AG09319 (cell line): ENCODE results near the gene TRIM2.

Experiments
- DNase-seq: peaks from one replicate; pipeline ENCODE4 v3.0.0-alpha.2; 2010; ENCODE audit warnings: low read depth; ENCODE audit errors: extremely low read depth
- CTCF ChIP-seq: IDR thresholded peaks from 2 replicates; pipeline ENCODE4 v1.5.1; 2011; ENCODE audit warnings: low read depth, mild to moderate bottlenecking, inconsistent platforms, low read length, moderate library complexity

Gene TRIM2

DNA sequence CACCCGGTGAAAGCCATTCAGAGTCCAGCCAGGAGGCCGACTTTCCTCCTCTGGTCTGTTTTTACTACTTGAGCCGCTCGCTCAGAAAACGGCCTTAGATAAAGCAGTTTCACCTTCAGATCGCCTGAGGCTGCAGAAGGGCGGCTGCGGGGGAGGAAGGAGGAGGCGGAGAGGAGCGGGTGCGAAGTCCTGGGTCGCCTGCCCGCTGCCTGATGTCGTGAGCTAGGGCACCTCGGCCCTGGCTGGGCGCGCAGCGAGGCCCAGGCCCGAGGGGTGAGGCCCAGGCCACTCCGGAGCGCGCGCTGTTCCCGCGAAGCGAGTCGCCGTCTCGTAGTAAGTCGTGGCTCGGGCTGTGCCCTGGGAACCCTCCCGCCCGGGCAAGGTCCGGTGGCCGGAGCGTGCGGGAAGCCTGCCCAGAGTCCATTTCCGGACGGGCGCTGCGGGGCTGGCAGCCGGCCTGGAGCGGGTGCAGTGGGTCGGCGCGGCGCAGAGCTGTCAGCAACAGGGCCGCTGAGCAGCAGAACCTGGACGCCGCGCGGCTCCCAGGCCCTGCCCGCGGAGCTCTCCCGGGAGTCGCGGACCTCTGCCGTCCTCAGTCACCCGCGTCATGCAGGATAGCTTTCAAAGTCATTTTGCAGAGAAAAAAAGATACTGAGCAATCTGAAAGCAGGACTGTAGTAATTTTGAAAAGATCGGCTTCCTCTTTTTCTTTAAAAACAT lies 18.6 kb downstream of the TRIM2 start:
- TF ChIP-seq CTCF: no peak
- DNase-seq: no peak

DNA sequence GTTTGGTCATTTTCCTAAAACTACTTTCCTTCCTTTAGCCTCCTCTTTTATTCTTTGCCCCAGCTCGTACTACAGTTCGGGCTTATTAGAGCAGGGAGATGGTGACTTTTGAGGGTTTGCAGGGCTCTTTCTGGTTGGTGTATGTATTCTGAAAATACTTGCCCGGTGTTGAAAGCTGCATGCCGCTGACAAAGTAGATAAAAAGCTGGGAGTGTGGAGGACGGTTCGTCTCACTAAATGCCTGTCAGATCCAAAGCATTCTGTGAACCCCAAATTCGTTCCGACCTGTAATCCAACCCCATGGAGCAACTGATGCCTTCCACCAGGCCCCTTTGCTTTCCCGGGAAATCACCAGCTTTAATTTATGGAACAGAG lies 19.2 kb downstream of the TRIM2 start:
- DNase-seq: no peak
- TF ChIP-seq CTCF: no peak

GRCh38 chr4:153223930-153224329 lies 19.7 kb downstream of the TRIM2 start:
- no peak for DNase-seq
- TF ChIP-seq CTCF: no peak

DNA sequence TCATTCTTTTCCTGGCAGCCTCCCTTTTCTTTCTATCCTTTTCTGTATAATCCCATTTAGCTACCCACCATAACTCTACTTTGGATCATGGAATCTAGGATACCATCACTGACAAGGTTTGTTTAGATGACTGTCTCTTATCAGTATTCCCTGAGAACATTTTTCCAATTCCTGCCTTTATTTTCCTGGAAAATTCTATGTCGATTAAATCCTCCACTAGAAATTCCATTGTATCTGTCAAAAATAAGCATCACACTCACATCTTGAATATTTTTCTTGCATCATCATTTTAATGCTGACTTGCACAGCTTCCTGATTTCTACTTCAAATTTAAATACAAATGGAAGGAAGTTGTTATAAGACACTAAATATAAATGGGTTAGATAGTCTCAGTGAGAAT lies 20.2 kb downstream of the TRIM2 start:
- DNase-seq: no peak

DNA sequence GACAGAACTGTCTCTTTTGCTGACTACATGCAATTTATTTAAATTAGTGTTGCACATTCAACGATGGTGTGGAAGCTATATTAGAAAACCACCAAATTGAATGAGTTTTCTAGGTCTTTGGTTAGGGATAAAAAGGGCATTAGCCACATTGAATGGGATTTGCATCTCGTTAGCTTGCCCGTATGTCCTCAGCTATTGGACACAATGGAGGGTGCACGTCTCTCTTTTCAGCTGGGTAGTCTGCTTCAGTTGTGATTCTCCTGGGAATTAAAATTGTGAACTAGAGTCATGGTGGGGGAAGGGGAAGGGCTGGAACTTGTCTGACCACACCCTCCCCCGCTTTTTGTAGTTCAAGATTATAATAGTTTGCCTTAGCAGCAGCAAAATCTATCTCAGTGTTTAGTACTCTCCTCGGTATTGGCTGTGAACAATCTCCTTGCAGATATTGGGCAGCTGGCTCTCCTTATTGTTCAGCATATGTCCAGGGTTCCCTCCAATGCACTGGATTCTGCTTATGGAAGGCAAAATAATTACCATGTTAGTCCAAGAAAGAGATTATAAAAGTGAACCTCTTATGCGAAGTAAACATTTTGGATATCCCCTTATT lies 23.3 kb downstream of the TRIM2 start:
- DNase-seq: no peak
- TF ChIP-seq CTCF: no peak

More for the DNA sequence above, 20.2 kb downstream of the TRIM2 start:
- no peak for TF ChIP-seq CTCF

DNA sequence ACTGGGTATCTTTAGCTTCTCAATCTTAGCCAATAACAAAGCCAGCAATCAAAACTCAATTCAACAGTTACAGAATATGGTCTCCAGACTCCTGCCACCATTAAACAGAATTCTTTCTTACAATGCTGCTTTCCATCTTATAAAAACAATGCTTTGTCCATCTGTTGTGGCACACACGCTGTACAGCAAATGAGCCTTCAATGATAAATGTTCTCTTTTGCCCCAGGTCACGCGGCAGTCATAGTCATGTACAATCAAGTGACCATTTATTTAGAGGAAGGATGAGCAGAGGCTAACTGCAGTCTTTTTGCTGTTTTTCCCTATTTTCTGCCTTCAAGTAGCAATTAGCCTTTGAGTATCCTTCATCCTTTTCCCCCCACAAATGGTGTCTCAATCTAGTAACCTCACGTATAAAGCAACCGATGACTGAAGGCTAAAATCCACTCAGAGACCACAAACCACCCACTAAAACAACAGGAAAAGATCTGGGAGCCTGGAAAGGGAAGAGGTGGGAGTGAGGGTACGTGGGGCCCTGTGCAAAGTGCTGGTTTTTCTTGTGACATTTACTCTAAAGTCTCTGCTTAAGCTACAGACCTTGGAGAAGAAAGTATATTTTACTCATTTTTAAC lies 24.4 kb downstream of the TRIM2 start:
- no peak for TF ChIP-seq CTCF
- DNase-seq: no peak

GRCh38 chr4:153229545-153229944 lies 25.3 kb downstream of the TRIM2 start:
- no peak for DNase-seq
- TF ChIP-seq CTCF: no peak
